HuH-7 (cell line): ENCODE data around the gene STK35.

ENCODE experiments used
- DNase-seq: peaks from one replicate; pipeline ENCODE4 v3.0.0; 2011; ENCODE audit warnings: low spot score

Gene STK35

GRCh38 chr20:2108498-2108897 lies 6.9 kb downstream of the STK35 start:
- no peak for DNase-seq

GRCh38 chr20:2108987-2109386 lies 7.4 kb downstream of the STK35 start:
- DNase-seq = no peak

- no peak for DNase-seq
These were observed 8.0 kb downstream of the STK35 start for GRCh38 chr20:2109425-2110210.

- DNase-seq = no peak
These were observed 11.3 kb downstream of the STK35 start for GRCh38 chr20:2112910-2113309.

- no peak for DNase-seq
These were observed 12.7 kb downstream of the STK35 start for GRCh38 chr20:2114127-2114959.

GRCh38 chr20:2114990-2115681 lies 13.5 kb downstream of the STK35 start:
- DNase-seq = no peak

GRCh38 chr20:2116170-2116940 lies 14.7 kb downstream of the STK35 start:
- DNase-seq = no peak

GRCh38 chr20:2118783-2119182 lies 17.2 kb downstream of the STK35 start:
- DNase-seq = no peak

- no peak for DNase-seq
These were observed 21.3 kb downstream of the STK35 start for GRCh38 chr20:2122936-2123335.

GRCh38 chr20:2123720-2124119 lies 22.1 kb downstream of the STK35 start:
- DNase-seq = no peak

GRCh38 chr20:2124564-2125213 lies 23.1 kb downstream of the STK35 start:
- DNase-seq = no peak

GRCh38 chr20:2125474-2126112 lies 24.0 kb downstream of the STK35 start:
- DNase-seq = no peak

GRCh38 chr20:2127238-2127637 lies 25.6 kb downstream of the STK35 start:
- no peak for DNase-seq

GRCh38 chr20:2128542-2128941 lies 26.9 kb downstream of the STK35 start:
- DNase-seq = no peak

GRCh38 chr20:2130062-2130591 lies 28.5 kb downstream of the STK35 start:
- DNase-seq = no peak

GRCh38 chr20:2130683-2131082 lies 29.1 kb downstream of the STK35 start:
- no peak for DNase-seq

GRCh38 chr20:2131366-2131765 lies 29.7 kb downstream of the STK35 start:
- DNase-seq = no peak

GRCh38 chr20:2132461-2132901 lies 30.9 kb downstream of the STK35 start:
- no peak for DNase-seq

GRCh38 chr20:2133318-2134183 lies 31.9 kb downstream of the STK35 start:
- DNase-seq = no peak

- no peak for DNase-seq
These were observed 33.4 kb downstream of the STK35 start for GRCh38 chr20:2135013-2135412.
